GM23248 (cell line): ENCODE measurements around the gene OPCML.

Source experiments
- EZH2 ChIP-seq: fragments of 200-600 bp; sonication (generic); IDR thresholded peaks from 2 replicates; pipeline ENCODE4 v1.6.1; 2018; ENCODE audit warnings: antibody characterized with exemption, mild to moderate bottlenecking; ENCODE audit not compliant: insufficient read depth, poor library complexity, severe bottlenecking
- EZH2phosphoT487 ChIP-seq: fragments of 200-600 bp; sonication (generic); IDR thresholded peaks from 2 replicates; pipeline ENCODE4 v1.6.1; 2018; ENCODE audit warnings: antibody characterized with exemption, moderate library complexity, mild to moderate bottlenecking, low read depth; ENCODE audit not compliant: insufficient read depth

DNA sequence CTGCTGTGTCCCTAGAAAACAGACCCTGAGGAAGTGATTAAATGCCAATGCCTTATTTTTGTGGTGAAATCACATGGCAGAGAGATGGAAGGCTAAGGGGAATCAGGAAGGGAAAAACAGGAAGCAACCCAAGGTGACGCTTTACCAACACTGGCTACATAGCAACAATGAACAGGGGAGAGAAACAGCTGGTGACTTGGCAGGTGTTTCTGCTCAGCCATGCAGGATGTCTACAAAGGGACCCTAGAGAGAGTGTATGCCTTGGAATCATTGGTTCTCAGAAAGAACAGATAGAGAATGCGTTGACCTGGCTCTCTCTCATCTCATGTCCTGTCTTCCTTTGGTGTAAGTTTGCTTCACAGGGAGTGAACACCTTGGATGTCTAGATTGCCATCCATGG is 911.9 kb downstream of the OPCML start:
- TF ChIP-seq EZH2 (no peak), EZH2phosphoT487 (no peak)
